Tibial nerve (tissue), 4 donors: ENCODE data around the gene PPCDC.

Experiments
- CTCF ChIP-seq, 5 experiments: fragments of 200-600 bp in 3 of 5; fragments of 450-650 bp in 2 of 5; sonication (generic) in 3 of 5; IDR thresholded peaks; one replicate each; pipeline ENCODE4 v1.5.1; 2016 to 2019; ENCODE audit warnings: antibody characterized with exemption in 5 of 5, mild to moderate bottlenecking in 3 of 5, moderate library complexity in 2 of 5
- EP300 ChIP-seq, 2 donors: sonication (generic); formaldehyde crosslinking; IDR thresholded peaks; one replicate each; pipeline ENCODE4 v1.6.1; 2017; ENCODE audit warnings: antibody characterized with exemption in 2 of 2, mild to moderate bottlenecking in 1 of 2

- TF ChIP-seq EP300 (IDR thresholded peaks at IDR 0.05) = no peak
- no peak for TF ChIP-seq CTCF (IDR thresholded peaks at IDR 0.05)
These were observed 41.2 kb upstream of the PPCDC start for GRCh38 chr15:74982183-74982582.
